ENCODE results near the gene AP1B1.

GRCh38 chr22:29339381-29340235 lies 48.8 kb downstream of the AP1B1 start:
- TF ChIP-seq CTCF (IDR thresholded peaks at IDR 0.05; ENCODE audit: poor library complexity) (no peak), EZH2 (IDR thresholded peaks at IDR 0.05; ENCODE audit: borderline replicate concordance) (no peak), EZH2phosphoT487 (IDR thresholded peaks at IDR 0.05; ENCODE audit: low read depth, severe bottlenecking, unreplicated experiment) (no peak)
